Testis (tissue), 2 donors: Measurements from ENCODE around the gene LSS.

Experiments
- POLR2A ChIP-seq: fragments of 450-650 bp; IDR thresholded peaks from one replicate; pipeline ENCODE4 v1.6.1; 2017; ENCODE audit warnings: antibody characterized with exemption, mild to moderate bottlenecking, moderate library complexity
- TF ChIP-seq, protein P1 (sequence below), 3 experiments: fragments of 450-650 bp in 2 of 3; fragments of 200-600 bp in 1 of 3; sonication (generic) in 1 of 3; IDR thresholded peaks; one replicate each; pipeline ENCODE4 v1.5.1; 2016 to 2019; ENCODE audit warnings: antibody characterized with exemption in 3 of 3, mild to moderate bottlenecking in 2 of 3, moderate library complexity in 1 of 3

DNA sequence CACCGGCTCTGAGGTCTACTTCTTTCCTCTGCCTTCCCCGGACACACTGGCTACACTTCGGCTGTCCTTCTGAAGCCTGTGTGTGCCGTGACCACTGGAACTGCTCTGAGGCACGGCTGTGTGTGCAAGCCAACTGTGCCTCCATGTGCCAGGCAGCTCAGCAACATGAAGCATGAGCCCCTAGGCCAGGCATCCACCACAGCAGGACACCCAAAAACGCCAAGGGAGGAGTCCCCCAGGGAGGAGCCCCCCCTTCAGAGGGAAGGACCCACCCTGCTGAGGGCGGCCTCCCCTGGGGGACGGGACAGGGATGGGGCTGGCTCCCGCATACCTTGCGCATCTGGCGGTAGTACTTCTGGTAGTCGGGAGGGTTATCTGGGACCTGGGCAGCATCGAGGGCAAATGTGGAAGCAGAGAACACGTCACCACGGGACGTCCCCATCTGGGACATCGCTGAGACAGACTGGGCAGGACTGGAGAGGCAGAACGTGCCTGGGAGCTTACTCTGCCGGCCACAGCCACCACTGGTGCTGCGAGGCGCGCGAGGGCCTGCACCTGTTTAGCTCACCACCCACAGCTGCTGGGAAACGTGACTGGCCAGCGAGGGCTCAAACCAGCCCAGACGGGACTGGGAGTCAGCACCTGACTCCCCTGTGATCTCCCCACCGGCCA, 20.5 kb downstream of the LSS start:
- no peak for TF ChIP-seq POLR2A
- TF ChIP-seq, protein P1, sequence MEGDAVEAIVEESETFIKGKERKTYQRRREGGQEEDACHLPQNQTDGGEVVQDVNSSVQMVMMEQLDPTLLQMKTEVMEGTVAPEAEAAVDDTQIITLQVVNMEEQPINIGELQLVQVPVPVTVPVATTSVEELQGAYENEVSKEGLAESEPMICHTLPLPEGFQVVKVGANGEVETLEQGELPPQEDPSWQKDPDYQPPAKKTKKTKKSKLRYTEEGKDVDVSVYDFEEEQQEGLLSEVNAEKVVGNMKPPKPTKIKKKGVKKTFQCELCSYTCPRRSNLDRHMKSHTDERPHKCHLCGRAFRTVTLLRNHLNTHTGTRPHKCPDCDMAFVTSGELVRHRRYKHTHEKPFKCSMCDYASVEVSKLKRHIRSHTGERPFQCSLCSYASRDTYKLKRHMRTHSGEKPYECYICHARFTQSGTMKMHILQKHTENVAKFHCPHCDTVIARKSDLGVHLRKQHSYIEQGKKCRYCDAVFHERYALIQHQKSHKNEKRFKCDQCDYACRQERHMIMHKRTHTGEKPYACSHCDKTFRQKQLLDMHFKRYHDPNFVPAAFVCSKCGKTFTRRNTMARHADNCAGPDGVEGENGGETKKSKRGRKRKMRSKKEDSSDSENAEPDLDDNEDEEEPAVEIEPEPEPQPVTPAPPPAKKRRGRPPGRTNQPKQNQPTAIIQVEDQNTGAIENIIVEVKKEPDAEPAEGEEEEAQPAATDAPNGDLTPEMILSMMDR (IDR thresholded peaks at IDR 0.05), result no peak
